H1 (cell line): ENCODE results near the gene MGMT. TPM values are rescaled to one million over a fixed set of nuclear protein-coding genes. Genes with fewer than 3 reads are reported as not detected.

Experiments
- CTCF ChIA-PET: fragments of 300-600 bp; sonication (Branson Sonifier 250); formaldehyde crosslinking; loops from one replicate; lab custom pipeline; 2021; ENCODE audit not compliant: partially characterized antibody; lab: Charles Lee
- POLR2A ChIA-PET: fragments of 300-600 bp; sonication (Branson Sonifier 250); formaldehyde crosslinking; loops from one replicate; lab custom pipeline; 2021; ENCODE audit warnings: inconsistent platforms; ENCODE audit not compliant: partially characterized antibody; lab: Charles Lee
- DNase-seq, 2 experiments: peaks; one replicate each; pipeline versions ENCODE4 v3.0.0 to v3.0.0-alpha.2; 2010 to 2022; ENCODE audit warnings: low spot score in 2 of 2, low read depth in 1 of 2, mixed read lengths in 1 of 2
- FAIRE-seq: peaks from 2 replicates; lab custom pipeline; 2011; peaks lifted over from hg19 to GRCh38; lab: Jason Lieb, UNC
- H2AFZ ChIP-seq: 2 replicates; pipeline ENCODE4 v1.8.1; 2012; ENCODE audit warnings: low read length, inconsistent platforms
- H2AK5ac ChIP-seq: 2 replicates; pipeline ENCODE4 v1.6.1; 2013; ENCODE audit warnings: low read depth, low read length
- H2BK120ac ChIP-seq: replicated peaks from 2 replicates; pipeline ENCODE3; 2013; ENCODE audit warnings: low read depth, low read length, inconsistent platforms
- H2BK12ac ChIP-seq: 2 replicates; pipeline ENCODE4 v1.6.1; 2013; ENCODE audit warnings: low read depth, low read length
- H2BK15ac ChIP-seq: 2 replicates; pipeline ENCODE4 v1.6.1; 2013; ENCODE audit warnings: low read length
- H2BK20ac ChIP-seq: 2 replicates; pipeline ENCODE4 v1.6.1; 2013; ENCODE audit warnings: low read length
- H2BK5ac ChIP-seq: 2 replicates; pipeline ENCODE4 v1.6.1; 2013; ENCODE audit warnings: low read depth, low read length
- H3K14ac ChIP-seq: 2 replicates; pipeline ENCODE4 v1.6.1; 2013; ENCODE audit warnings: inconsistent platforms; ENCODE audit not compliant: insufficient read length
- H3K18ac ChIP-seq: 2 replicates; pipeline ENCODE4 v1.6.1; 2013; ENCODE audit warnings: low read length; ENCODE audit errors: extremely low read depth
- H3K23ac ChIP-seq: 2 replicates; pipeline ENCODE4 v1.6.1; 2013; ENCODE audit warnings: inconsistent platforms; ENCODE audit not compliant: insufficient read length
- H3K23me2 ChIP-seq: 2 replicates; pipeline ENCODE4 v1.6.1; 2013; ENCODE audit warnings: low read depth, low read length
- H3K27ac ChIP-seq: 2 replicates; pipeline ENCODE4 v1.6.1; 2011; ENCODE audit warnings: low read depth, low read length, inconsistent platforms
- H3K27me3 ChIP-seq, 4 experiments: replicated peaks in 1 of 4; 1 replicate in 1 of 4; 2 replicates in 3 of 4; pipeline versions ENCODE4 v1.6.1 to v1.8.1; 2011 to 2013; ENCODE audit warnings: low read length in 3 of 4, mild to moderate bottlenecking in 3 of 4, inconsistent platforms in 2 of 4, mixed read lengths in 2 of 4, moderate library complexity in 1 of 4; ENCODE audit not compliant: control insufficient read depth in 3 of 4, insufficient read depth in 3 of 4; ENCODE audit errors: extremely low read depth in 1 of 4
- H3K36me3 ChIP-seq, 4 experiments: 2 replicates each; pipeline versions ENCODE4 v1.6.1 to v1.8.1; 2011 to 2013; ENCODE audit warnings: mild to moderate bottlenecking in 4 of 4, low read length in 3 of 4, moderate library complexity in 2 of 4, control low read depth in 1 of 4, inconsistent platforms in 1 of 4; ENCODE audit not compliant: insufficient read depth in 4 of 4, control insufficient read depth in 2 of 4
- H3K4ac ChIP-seq: replicated peaks from 2 replicates; pipeline ENCODE3; 2013; ENCODE audit warnings: low read length, low read depth, mixed read lengths, inconsistent platforms; ENCODE audit not compliant: insufficient read length
- H3K4me1 ChIP-seq, 4 experiments: replicated peaks in 1 of 4; 1 replicate in 1 of 4; 2 replicates in 3 of 4; pipeline versions ENCODE4 v1.6.1 to v1.8.1; 2011 to 2013; ENCODE audit warnings: low read length in 3 of 4, inconsistent platforms in 2 of 4, mixed read lengths in 1 of 4; ENCODE audit not compliant: insufficient read depth in 4 of 4, control insufficient read depth in 3 of 4
- H3K4me2 ChIP-seq, 2 experiments: 2 replicates each; pipeline versions ENCODE4 v1.6.1 to v1.8.1; 2011 to 2013; ENCODE audit warnings: low read depth in 2 of 2, low read length in 2 of 2, control low read depth in 1 of 2, inconsistent platforms in 1 of 2, mild to moderate bottlenecking in 1 of 2; ENCODE audit not compliant: insufficient read depth in 1 of 2
- H3K4me3 ChIP-seq, 4 experiments: fragments of 200-600, 300-600 bp in 1 of 4; sonication (generic), shearing (Covaris generic), sonication (Bioruptor Twin) in 1 of 4; 2 replicates each; pipeline versions ENCODE4 v1.5.1 to v1.8.1; 2011 to 2016; ENCODE audit warnings: low read length in 4 of 4, low read depth in 3 of 4, control low read depth in 2 of 4, inconsistent platforms in 2 of 4, mild to moderate bottlenecking in 2 of 4, mixed read lengths in 1 of 4, moderate library complexity in 1 of 4; ENCODE audit not compliant: insufficient read depth in 2 of 4; ENCODE audit errors: extremely low read depth in 1 of 4
- H3K56ac ChIP-seq: replicated peaks from 2 replicates; pipeline ENCODE3; 2013; ENCODE audit warnings: low read depth, mild to moderate bottlenecking, mixed read lengths, low read length, inconsistent platforms; ENCODE audit not compliant: insufficient read length
- H3K79me1 ChIP-seq: 2 replicates; pipeline ENCODE4 v1.6.1; 2013; ENCODE audit warnings: low read depth, low read length, control low read depth
- H3K79me2 ChIP-seq, 2 experiments: 2 replicates each; pipeline versions ENCODE4 v1.6.1 to v1.8.1; 2012 to 2013; ENCODE audit warnings: low read length in 2 of 2, mild to moderate bottlenecking in 2 of 2, inconsistent platforms in 1 of 2; ENCODE audit not compliant: insufficient read depth in 2 of 2, control insufficient read depth in 1 of 2
- H3K9ac ChIP-seq, 4 experiments: replicated peaks in 1 of 4; 1 replicate in 1 of 4; 2 replicates in 3 of 4; pipeline versions ENCODE4 v1.6.1 to v1.8.1; 2011 to 2013; ENCODE audit warnings: low read depth in 3 of 4, low read length in 3 of 4, control low read depth in 2 of 4, mild to moderate bottlenecking in 2 of 4, moderate library complexity in 2 of 4, inconsistent platforms in 1 of 4; ENCODE audit errors: extremely low read depth in 1 of 4
- H3K9me3 ChIP-seq, 2 experiments: 2 replicates each; pipeline versions ENCODE4 v1.6.1 to v1.8.1; 2012 to 2013; ENCODE audit warnings: mild to moderate bottlenecking in 2 of 2, moderate library complexity in 2 of 2, control low read depth in 1 of 2, inconsistent platforms in 1 of 2, low read depth in 1 of 2, low read length in 1 of 2, mixed read lengths in 1 of 2; ENCODE audit not compliant: insufficient read depth in 2 of 2
- H4K20me1 ChIP-seq, 2 experiments: replicated peaks in 1 of 2; 2 replicates each; pipeline versions ENCODE3 to v1.8.1; 2011 to 2013; ENCODE audit warnings: inconsistent platforms in 2 of 2, low read length in 2 of 2, mild to moderate bottlenecking in 1 of 2; ENCODE audit not compliant: insufficient read depth in 2 of 2, control insufficient read depth in 1 of 2
- H4K5ac ChIP-seq: 2 replicates; pipeline ENCODE4 v1.6.1; 2013; ENCODE audit warnings: low read length, low read depth, mixed read lengths, inconsistent platforms; ENCODE audit not compliant: insufficient read length
- H4K8ac ChIP-seq: 2 replicates; pipeline ENCODE4 v1.8.0; 2013; ENCODE audit warnings: mild to moderate bottlenecking, moderate library complexity, low read length, inconsistent platforms; ENCODE audit not compliant: insufficient read depth; ENCODE audit errors: extremely low read depth
- H4K91ac ChIP-seq: replicated peaks from 2 replicates; pipeline ENCODE3; 2013; ENCODE audit warnings: low read length, mixed read lengths, inconsistent platforms; ENCODE audit not compliant: insufficient read length
- CTBP2 ChIP-seq: IDR thresholded peaks from 2 replicates; pipeline ENCODE4 v1.7.0; 2011; ENCODE audit warnings: borderline replicate concordance, mild to moderate bottlenecking, moderate library complexity, mixed read lengths, low read length; ENCODE audit not compliant: insufficient read depth, insufficient read length
- HDAC2 ChIP-seq, 2 experiments: fragments of 300-600 bp in 1 of 2; sonication (generic) in 1 of 2; IDR thresholded peaks; 2 replicates each; pipeline ENCODE4 v1.6.1; 2011 to 2012; ENCODE audit warnings: low read depth in 2 of 2, low read length in 2 of 2, mild to moderate bottlenecking in 2 of 2, moderate library complexity in 2 of 2, borderline replicate concordance in 1 of 2, inconsistent platforms in 1 of 2
- JUN ChIP-seq: IDR thresholded peaks from 2 replicates; pipeline ENCODE4 v1.6.1; 2011; ENCODE audit warnings: low read depth, mild to moderate bottlenecking, improper control_type of control experiment, low read length
- KDM4A ChIP-seq: IDR thresholded peaks from one replicate; pipeline ENCODE4 v1.7.1; 2012; ENCODE audit warnings: low read depth, mild to moderate bottlenecking, moderate library complexity, low read length, inconsistent platforms; ENCODE audit not compliant: severe bottlenecking
- POLR2A ChIP-seq, 2 experiments: IDR thresholded peaks; 1 replicate in 1 of 2; 2 replicates in 1 of 2; pipeline ENCODE4 v1.6.1; 2011; ENCODE audit warnings: low read depth in 2 of 2, low read length in 2 of 2, mild to moderate bottlenecking in 2 of 2; ENCODE audit errors: control extremely low read depth in 1 of 2
- RNF2 ChIP-seq: fragments of 200-900, 300-1000 bp; sonication (generic); IDR thresholded peaks from 2 replicates; pipeline ENCODE4 v1.7.1; 2016; ENCODE audit warnings: borderline replicate concordance, low read depth, mild to moderate bottlenecking, antibody characterized with exemption, low read length; ENCODE audit not compliant: poor library complexity, severe bottlenecking; ENCODE audit errors: missing control alignments
- TCF12 ChIP-seq: IDR thresholded peaks from 2 replicates; pipeline ENCODE4 v1.6.1; 2011; ENCODE audit warnings: low read depth, mild to moderate bottlenecking, low read length
- WGBS, 2 experiments: shearing (Covaris generic) in 1 of 2; methylation state at CpG; one replicate each; pipeline versions ENCODE4 v1.1.6 to v1.1.7; 2013 to 2015; ENCODE audit warnings: low lambda C conversion rate in 2 of 2, mixed read lengths in 2 of 2, inconsistent platforms in 1 of 2, low coverage in 1 of 2, missing lambda C conversion rate in 1 of 2; ENCODE audit not compliant: insufficient replicate concordance in 2 of 2, insufficient coverage in 1 of 2, insufficient read length in 1 of 2; ENCODE audit errors: extremely low coverage in 1 of 2, missing lambda C conversion rate in 1 of 2; 5-methylcytosine and 5-hydroxymethylcytosine counted together
- polyA plus RNA-seq, 7 experiments: library from polyadenylated mRNA; depleted of rRNA in 3 of 7; stranded (reverse) in 5 of 7; unstranded in 2 of 7; fragments of >200 nt in 5 of 7; fragments of 200-250 nt in 2 of 7; gene quantifications; 1 replicate in 5 of 7; 2 replicates in 1 of 7; 4 replicates in 1 of 7; pipeline versions ENCODE4 v1.2.1 to v1.2.3, GENCODE V29; 2011 to 2013; ENCODE audit warnings: missing spikeins in 2 of 7, mixed read lengths in 2 of 7
- total RNA-seq: library from RNA; stranded (reverse); fragmentation: NEBNext Ultra II Directional; extraction: Animal tissue kit (Norgen Biotek cat#: 25700); gene quantifications from 2 replicates; pipeline ENCODE4 v1.2.1, GENCODE V29; 2021

Gene MGMT
- total and polyA plus RNA-seq, 2 of the 8 experiments (the other 6 are each of a cell fraction or from before 2014, with no cell fraction given) = 9.9 to 10.7 TPM

- Histone ChIP-seq H2BK5ac (no peak overlapping the region), H2AK5ac (no peak overlapping the region), H2AFZ (no peak overlapping the region), H3K9ac (no peak overlapping the region), H3K9me3 (peaks cover 0 to 2% of the 10 kb centered on the region in 2 experiments; a peak in 1 of 4 replicates), H3K14ac (no peak overlapping the region), H2BK20ac (no peak overlapping the region), H3K23ac (no peak overlapping the region), H3K4me3 (no peak overlapping the region), H4K8ac (no peak overlapping the region), H3K79me2 (no peaks in the 10 kb centered on the region), H3K27ac (no peak overlapping the region), H2BK120ac (no peak overlapping the region), H4K5ac (no peak overlapping the region), H3K4me2 (no peak overlapping the region), H2BK15ac (no peak overlapping the region), H4K20me1 (no peaks in the 10 kb centered on the region), H3K18ac (no peak overlapping the region), H2BK12ac (no peak overlapping the region), H3K79me1 (no peaks in the 10 kb centered on the region), H3K27me3 (peaks cover 0 to 11% (median 5%) of the 10 kb centered on the region in 4 experiments; a peak in 4 of 7 replicates), H3K56ac (no peak overlapping the region), H4K91ac (no peak overlapping the region), H3K23me2 (no peaks in the 10 kb centered on the region; the same call in 1 of the 2 replicates), H3K4me1 (peaks cover 0 to 8% (median 5%) of the 10 kb centered on the region in 4 experiments; a peak in 5 of 7 replicates), H3K36me3 (no peaks in the 10 kb centered on the region), H3K4ac (no peak overlapping the region)
- DNase-seq (no peak), FAIRE-seq (no peak)
- ChIA-PET POLR2A (no interaction called here), CTCF (no interaction called here)
- 86% methylated on average over 6 of the region's 6 CpGs; no CpG with 5 or more reads in 1 of the 2 experiments for WGBS, 2 experiments
- TF ChIP-seq RNF2 (no peak), TCF12 (no peak), CTBP2 (no peak), HDAC2 (IDR thresholded peaks at IDR 0.05; ENCODE audit: borderline replicate concordance in 1 of 2, low read depth in 2 of 2, low read length in 2 of 2) (no peak), POLR2A (IDR thresholded peaks at IDR 0.05; ENCODE audit: control extremely low read depth in 1 of 2, low read depth in 2 of 2, low read length in 2 of 2) (no peak), JUN (no peak), KDM4A (no peak)
These were observed 4.7 kb upstream of the MGMT start for GRCh38 chr10:129462257-129462795.
